Right lobe of liver (tissue), 4 donors: ENCODE data around the gene SLC29A3.

Experiments
- CTCF ChIP-seq, 4 donors: fragments of 200-600 bp in 3 of 4; fragments of 450-650 bp in 1 of 4; IDR thresholded peaks; one replicate each; pipeline versions ENCODE4 v1.5.1 to v1.8.0; 2016 to 2022; ENCODE audit warnings: antibody characterized with exemption in 4 of 4, mild to moderate bottlenecking in 2 of 4
- POLR2A ChIP-seq: fragments of 450-650 bp; IDR thresholded peaks from one replicate; pipeline ENCODE4 v1.6.1; 2017; ENCODE audit warnings: antibody characterized with exemption, mild to moderate bottlenecking
- donor health status: DM: no; HTN: no; CAD: no.
- donor health status: DM: no; HTN: no; CAD: no.
- donor health status: DM: no; HTN: yes; CAD: no.

GRCh38 chr10:71290806-71291527 lies 28.1 kb upstream of the SLC29A3 start:
- TF ChIP-seq POLR2A (no peak), CTCF (IDR thresholded peaks at IDR 0.05) (no peak)
